Esophagus muscularis mucosa (tissue), 3 donors: Measurements from ENCODE around the gene FAM216B.

Source experiments
- CTCF ChIP-seq, 3 experiments: fragments of 200-600 bp in 2 of 3; fragments of 450-650 bp in 1 of 3; sonication (generic) in 2 of 3; IDR thresholded peaks; one replicate each; pipeline ENCODE4 v1.5.1; 2017 to 2019; ENCODE audit warnings: antibody characterized with exemption in 3 of 3, mild to moderate bottlenecking in 2 of 3, moderate library complexity in 1 of 3
- POLR2A ChIP-seq: fragments of 450-650 bp; IDR thresholded peaks from one replicate; pipeline ENCODE4 v1.6.1; 2017; ENCODE audit warnings: antibody characterized with exemption, moderate library complexity, mild to moderate bottlenecking, low read depth
- POLR2AphosphoS5 ChIP-seq, 2 donors: sonication (generic); formaldehyde crosslinking; IDR thresholded peaks; one replicate each; pipeline ENCODE4 v1.6.1; 2017; ENCODE audit warnings: antibody characterized with exemption in 2 of 2

DNA sequence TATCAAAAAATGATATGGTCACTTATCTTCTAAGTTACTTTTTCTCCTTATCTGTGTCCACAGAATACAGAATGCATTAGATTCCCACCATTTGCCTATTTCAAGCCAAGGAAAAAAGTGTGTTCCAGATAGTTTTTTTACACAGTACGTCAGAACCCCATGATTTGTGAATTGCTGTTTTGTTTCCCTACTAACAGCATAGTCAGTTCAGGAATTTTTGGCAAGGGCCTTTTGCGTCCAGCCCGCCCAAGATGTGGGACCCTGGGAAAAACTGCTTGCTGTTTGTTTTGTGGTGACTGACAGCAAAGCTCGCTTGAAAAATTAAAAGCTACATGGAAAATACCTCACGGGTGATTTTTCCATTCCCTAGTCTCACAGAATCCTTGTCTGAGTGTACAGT is 20.4 kb upstream of the FAM216B start:
- TF ChIP-seq CTCF (IDR thresholded peaks at IDR 0.05) (no peak), POLR2AphosphoS5 (IDR thresholded peaks at IDR 0.05) (no peak), POLR2A (no peak)
